GM19455 (cell line): ENCODE results near the gene YAE1.
A peak's percentile ranks its signal among the peaks of the same experiment; 100 is the strongest.
"Not testable (repeated sequence)": the region's sequence is repeated elsewhere in the genome, so short reads cannot be mapped to it uniquely, and the experiment has no call there.

Experiments used
- ATAC-seq: cut with Tn5 transposase; IDR thresholded peaks from one replicate; pipeline ENCODE4 v1.9.1; 2021; ENCODE audit not compliant: unreplicated experiment

YAE1 gene

GRCh38 chr7:39566023-39566921 lies at the start of gene YAE1:
Gene YAE1, plus strand, starts transcription at chr7:39566404. Its CDS starts 15 bp downstream, at chr7:39566419.
- peak; percentile 99 for ATAC-seq

- no peak for ATAC-seq
Observed at GRCh38 chr7:39516498-39516897, 49.7 kb upstream of the YAE1 start.

- no peak for ATAC-seq
Observed at GRCh38 chr7:39517240-39517639, 49.0 kb upstream of the YAE1 start.

GRCh38 chr7:39525926-39526325 lies 40.3 kb upstream of the YAE1 start:
- ATAC-seq = no peak

GRCh38 chr7:39526666-39527065 lies 39.5 kb upstream of the YAE1 start:
- ATAC-seq = no peak

GRCh38 chr7:39527296-39527695 lies 38.9 kb upstream of the YAE1 start:
- ATAC-seq = no peak

- ATAC-seq = no peak
Observed at GRCh38 chr7:39527951-39528350, 38.3 kb upstream of the YAE1 start.

- ATAC-seq = no peak
Observed at GRCh38 chr7:39528849-39529248, 37.4 kb upstream of the YAE1 start.

GRCh38 chr7:39529582-39529981 lies 36.6 kb upstream of the YAE1 start:
- ATAC-seq = no peak

- ATAC-seq = no peak
Observed at GRCh38 chr7:39530971-39531370, 35.2 kb upstream of the YAE1 start.

GRCh38 chr7:39531818-39532217 lies 34.4 kb upstream of the YAE1 start:
- ATAC-seq = no peak

GRCh38 chr7:39532832-39533231 lies 33.4 kb upstream of the YAE1 start:
- no peak for ATAC-seq

- ATAC-seq = no peak
Observed at GRCh38 chr7:39534599-39534998, 31.6 kb upstream of the YAE1 start.

GRCh38 chr7:39535064-39535463 lies 31.1 kb upstream of the YAE1 start:
- ATAC-seq = no peak

- ATAC-seq = no peak
Observed at GRCh38 chr7:39535720-39536119, 30.5 kb upstream of the YAE1 start.

- ATAC-seq = no peak
Observed at GRCh38 chr7:39536951-39537350, 29.3 kb upstream of the YAE1 start.

GRCh38 chr7:39539816-39540215 lies 26.4 kb upstream of the YAE1 start:
- ATAC-seq = no peak

GRCh38 chr7:39540320-39540719 lies 25.9 kb upstream of the YAE1 start:
- no peak for ATAC-seq

- no peak for ATAC-seq
Observed at GRCh38 chr7:39541511-39541910, 24.7 kb upstream of the YAE1 start.

- not testable (repeated sequence) for ATAC-seq
Observed at GRCh38 chr7:39544774-39545173, 21.4 kb upstream of the YAE1 start.

GRCh38 chr7:39547336-39547735 lies 18.9 kb upstream of the YAE1 start:
- no peak for ATAC-seq

- no peak for ATAC-seq
Observed at GRCh38 chr7:39550411-39550810, 15.8 kb upstream of the YAE1 start.

- ATAC-seq = no peak
Observed at GRCh38 chr7:39553436-39553835, 12.8 kb upstream of the YAE1 start.
